Endothelial cell of umbilical vein (primary cell): ENCODE results near the gene ZNF618. TPM values are rescaled to one million over a fixed set of nuclear protein-coding genes. Genes with fewer than 3 reads are reported as not detected.

Source experiments
- BruUV-seq: library from RNA; stranded (reverse); fragments of 400-500 nt; replicated peaks from 2 replicates; lab custom pipeline; 2021; lab: Mats Ljungman, UMichigan
- CTCF ChIA-PET: fragments of 300-600, 350-600 bp; sonication (Branson Sonifier 250); formaldehyde crosslinking; loops from one replicate; lab custom pipeline; 2021; ENCODE audit warnings: antibody characterized with exemption, inconsistent platforms; lab: Charles Lee
- POLR2A ChIA-PET: fragments of 300-600, 350-600 bp; sonication (Branson Sonifier 250); formaldehyde crosslinking; loops from one replicate; lab custom pipeline; 2021; ENCODE audit warnings: antibody characterized with exemption, inconsistent platforms; lab: Charles Lee
- DNase-seq: peaks from one replicate; pipeline ENCODE4 v3.0.0-alpha.2; 2011; ENCODE audit warnings: low read depth, low spot score
- FAIRE-seq: peaks from 2 replicates; lab custom pipeline; 2011; peaks lifted over from hg19 to GRCh38; lab: Jason Lieb, UNC
- H2AFZ ChIP-seq: 2 replicates; pipeline ENCODE4 v1.6.0; 2012; ENCODE audit warnings: low read depth, low read length, control low read depth, inconsistent platforms
- H3K27ac ChIP-seq: 2 replicates; pipeline ENCODE4 v1.5.1; 2011; ENCODE audit warnings: low read depth, mild to moderate bottlenecking, control low read depth, low read length, moderate library complexity; ENCODE audit not compliant: insufficient read depth
- H3K27me3 ChIP-seq, 2 experiments: 2 replicates each; pipeline versions ENCODE4 v1.6.0 to v1.6.1; 2011; ENCODE audit warnings: low read length in 2 of 2, mixed read lengths in 1 of 2; ENCODE audit not compliant: control insufficient read depth in 2 of 2, insufficient read depth in 2 of 2
- H3K36me3 ChIP-seq, 2 experiments: 2 replicates in 1 of 2; 3 replicates in 1 of 2; pipeline ENCODE4 v1.5.1; 2011; ENCODE audit warnings: low read length in 2 of 2, mild to moderate bottlenecking in 1 of 2, moderate library complexity in 1 of 2; ENCODE audit not compliant: control insufficient read depth in 2 of 2, insufficient read depth in 2 of 2; ENCODE audit errors: extremely low read depth in 1 of 2
- H3K4me1 ChIP-seq: 3 replicates; pipeline ENCODE4 v1.5.1; 2011; ENCODE audit warnings: mild to moderate bottlenecking, low read length; ENCODE audit not compliant: control insufficient read depth, insufficient read depth; ENCODE audit errors: extremely low read depth
- H3K4me2 ChIP-seq: 2 replicates; pipeline ENCODE4 v1.6.1; 2011; ENCODE audit warnings: low read length, control low read depth, mixed read lengths; ENCODE audit not compliant: insufficient read depth
- H3K4me3 ChIP-seq, 3 experiments: fragments of 200-600 bp in 1 of 3; sonication (generic), shearing (Covaris generic) in 1 of 3; replicated peaks in 1 of 3; 2 replicates each; pipeline ENCODE4 v1.5.1; 2011 to 2016; ENCODE audit warnings: control low read depth in 3 of 3, low read length in 3 of 3, mild to moderate bottlenecking in 2 of 3, inconsistent platforms in 1 of 3, low read depth in 1 of 3, moderate library complexity in 1 of 3; ENCODE audit not compliant: insufficient read depth in 1 of 3
- H3K79me2 ChIP-seq: 2 replicates; pipeline ENCODE4 v1.6.0; 2012; ENCODE audit warnings: low read length, inconsistent platforms; ENCODE audit not compliant: control insufficient read depth, insufficient read depth
- H3K9ac ChIP-seq: replicated peaks from 2 replicates; pipeline ENCODE3; 2011; ENCODE audit warnings: low read length, control low read depth; ENCODE audit not compliant: insufficient read depth; ENCODE audit errors: extremely low read depth
- H3K9me1 ChIP-seq: replicated peaks from 3 replicates; pipeline ENCODE4 v1.6.0; 2011; ENCODE audit warnings: mild to moderate bottlenecking, low read length; ENCODE audit not compliant: control insufficient read depth, insufficient read depth; ENCODE audit errors: extremely low read depth
- H3K9me3 ChIP-seq: replicated peaks from 2 replicates; pipeline ENCODE4 v1.5.1; 2012; ENCODE audit warnings: low read length, inconsistent platforms; ENCODE audit not compliant: control insufficient read depth, insufficient read depth
- H4K20me1 ChIP-seq: replicated peaks from 2 replicates; pipeline ENCODE3; 2011; ENCODE audit warnings: mild to moderate bottlenecking, low read length; ENCODE audit not compliant: control insufficient read depth, insufficient read depth; ENCODE audit errors: extremely low read depth
- CTCF ChIP-seq, 2 donors: IDR thresholded peaks; 1 replicate in 1 of 2; 2 replicates in 1 of 2; pipeline ENCODE4 v1.5.1; 2011; ENCODE audit warnings: low read length in 2 of 2, mild to moderate bottlenecking in 2 of 2, moderate library complexity in 2 of 2, control low read depth in 1 of 2, inconsistent platforms in 1 of 2, low read depth in 1 of 2; ENCODE audit not compliant: insufficient read depth in 1 of 2; ENCODE audit errors: extremely low read depth in 1 of 2
- EZH2 ChIP-seq: IDR thresholded peaks from 2 replicates; pipeline ENCODE4 v1.6.1; 2012; ENCODE audit warnings: borderline replicate concordance, low read depth, mild to moderate bottlenecking, moderate library complexity, low read length, inconsistent platforms; ENCODE audit not compliant: severe bottlenecking
- FOS ChIP-seq: IDR thresholded peaks from 2 replicates; pipeline ENCODE4 v1.6.1; 2011; ENCODE audit warnings: mild to moderate bottlenecking, low read length, moderate library complexity, borderline replicate concordance; ENCODE audit not compliant: insufficient read depth
- GATA2 ChIP-seq: IDR thresholded peaks from 2 replicates; pipeline ENCODE4 v1.7.0; 2011; ENCODE audit warnings: low read depth, mild to moderate bottlenecking, moderate library complexity, mixed read lengths, low read length; ENCODE audit not compliant: insufficient read length, insufficient read depth
- JUN ChIP-seq: IDR thresholded peaks from 2 replicates; pipeline ENCODE4 v1.6.1; 2011; ENCODE audit warnings: borderline replicate concordance, low read depth; ENCODE audit not compliant: insufficient read length, insufficient read depth
- MYC ChIP-seq: IDR thresholded peaks from one replicate; pipeline ENCODE4 v1.6.1; 2011; ENCODE audit warnings: mild to moderate bottlenecking, low read depth, low read length
- POLR2A ChIP-seq: IDR thresholded peaks from 2 replicates; pipeline ENCODE4 v1.6.1; 2012; ENCODE audit warnings: low read depth, mild to moderate bottlenecking, control low read depth, low read length
- POLR2AphosphoS5 ChIP-seq: IDR thresholded peaks from 2 replicates; pipeline ENCODE4 v1.6.1; 2012; ENCODE audit warnings: low read depth, mild to moderate bottlenecking, control low read depth, low read length, moderate library complexity; ENCODE audit not compliant: insufficient read depth
- dilution Hi-C: fragments of 300-500 bp; cut with MboI; formaldehyde crosslinking; loops from one replicate; pipeline ENCODE4 v1.15.0; 2019; ENCODE audit warnings: low sequenced_read_pairs; ENCODE audit not compliant: extremely low pct_ligation_motif_present
- intact Hi-C: fragments of 100-400 bp; cut with micrococcal nuclease; formaldehyde crosslinking; loops from one replicate; pipeline ENCODE4 v1.10.0; 2022
- polyA plus RNA-seq, 4 experiments: library from polyadenylated mRNA; depleted of rRNA in 3 of 4; stranded (reverse) in 3 of 4; unstranded in 1 of 4; fragments of >200 nt; gene quantifications; 2 replicates each; pipeline versions ENCODE4 v1.2.1 to v1.2.3, GENCODE V29; 2011 to 2012; ENCODE audit warnings: missing spikeins in 1 of 4
- total RNA-seq: library from RNA; stranded (reverse); gene quantifications from 2 replicates; pipeline ENCODE4 v1.2.3, GENCODE V29; 2021
- TF ChIP-seq, protein P1 (sequence below): IDR thresholded peaks from 2 replicates; pipeline ENCODE4 v1.6.1; 2011; ENCODE audit not compliant: insufficient read depth, insufficient read length

ZNF618 gene
- total and polyA plus RNA-seq, 2 donors (not counting 3 experiments of a cell fraction or from before 2014, with no cell fraction given) = 22.6 to 80.3 TPM

DNA sequence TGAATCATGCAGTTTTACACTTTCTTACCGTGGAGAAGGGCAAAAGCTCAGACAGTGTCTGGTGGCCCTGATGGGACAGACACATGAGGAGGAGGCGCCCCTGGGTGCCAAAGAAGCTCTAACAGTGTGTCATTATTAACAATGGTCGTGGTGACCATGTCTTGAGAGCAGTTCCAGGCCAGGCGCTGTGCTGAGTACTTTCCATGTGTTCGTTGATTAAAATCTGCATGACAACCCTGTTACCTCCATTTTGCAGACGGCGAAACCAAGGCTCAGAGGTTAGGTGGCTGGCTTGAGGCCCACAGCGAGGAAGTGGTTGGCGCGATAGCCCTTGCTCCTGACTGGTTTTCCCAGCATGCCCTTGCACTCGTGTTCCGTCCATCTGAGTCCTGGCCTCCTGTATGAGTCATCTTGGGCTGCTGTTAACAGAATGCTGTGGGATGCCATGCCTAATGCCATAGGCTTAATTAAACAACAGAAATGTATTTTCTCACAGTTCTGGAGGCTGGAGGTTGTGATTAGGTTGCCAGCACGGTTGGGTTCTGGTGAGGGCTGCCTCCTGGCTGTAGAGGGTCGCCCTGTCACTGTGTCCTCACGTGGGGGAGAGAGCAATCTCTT lies 110.0 kb downstream of the ZNF618 start:
- dilution Hi-C loops = no loop called here
- H3K9ac ChIP-seq = no peak overlapping the region
- H3K4me1 ChIP-seq = peaks cover 13% of the 10 kb centered on the region
- POLR2A ChIA-PET = no interaction called here
- BruUV-seq = no TSS peak
- no peaks in the 10 kb centered on the region for H3K27me3 ChIP-seq
- H3K4me2 ChIP-seq = no peak overlapping the region
- H4K20me1 ChIP-seq = no peaks in the 10 kb centered on the region
- no peak for TF ChIP-seq POLR2AphosphoS5
- no peak for TF ChIP-seq FOS
- TF ChIP-seq POLR2A = no peak
- no peak for TF ChIP-seq EZH2
- no peak for TF ChIP-seq GATA2
- TF ChIP-seq MYC = no peak
- TF ChIP-seq, protein P1, sequence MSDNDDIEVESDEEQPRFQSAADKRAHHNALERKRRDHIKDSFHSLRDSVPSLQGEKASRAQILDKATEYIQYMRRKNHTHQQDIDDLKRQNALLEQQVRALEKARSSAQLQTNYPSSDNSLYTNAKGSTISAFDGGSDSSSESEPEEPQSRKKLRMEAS = no peak
- peak; percentile 56 for TF ChIP-seq JUN
- TF ChIP-seq CTCF (IDR thresholded peaks at IDR 0.05; ENCODE audit: extremely low read depth in 1 of 2, insufficient read depth in 1 of 2, low read depth in 1 of 2, low read length in 2 of 2) = no peak
- H3K27ac ChIP-seq = peak overlapping the region; percentile 34
- FAIRE-seq (peak; percentile 95), DNase-seq (peak; percentile 68)
- peaks cover under 1 to 36% of the 10 kb centered on the region in 2 experiments for H3K36me3 ChIP-seq
- CTCF ChIA-PET = interaction anchor here (1.2 kb wide), 1 partner anchor 23 kb away, joined by 4 read pairs; no protein-coding TSS in a partner anchor
- H3K9me1 ChIP-seq = no peaks in the 10 kb centered on the region
- H2AFZ ChIP-seq = no peak overlapping the region
- H3K9me3 ChIP-seq = no peaks in the 10 kb centered on the region
- intact Hi-C loops = no loop called here
- peaks cover 39% of the 10 kb centered on the region for H3K79me2 ChIP-seq
- H3K4me3 ChIP-seq = no peak overlapping the region
